Prostate gland (tissue), 2 donors: ENCODE measurements around the gene PLXNC1.

Experiments
- CTCF ChIP-seq, 4 experiments: fragments of 200-600 bp in 2 of 4; fragments of 450-650 bp in 2 of 4; sonication (generic) in 2 of 4; IDR thresholded peaks; 1 replicate in 3 of 4; 2 replicates in 1 of 4; pipeline ENCODE4 v1.5.1; 2016 to 2019; ENCODE audit warnings: antibody characterized with exemption in 4 of 4, mild to moderate bottlenecking in 2 of 4, moderate library complexity in 2 of 4
- POLR2AphosphoS5 ChIP-seq: sonication (generic); formaldehyde crosslinking; IDR thresholded peaks from one replicate; pipeline ENCODE4 v1.6.1; 2017; ENCODE audit warnings: antibody characterized with exemption

- no peak for TF ChIP-seq CTCF (IDR thresholded peaks at IDR 0.05)
- no peak for TF ChIP-seq POLR2AphosphoS5
These were observed 35.5 kb downstream of the PLXNC1 start for GRCh38 chr12:94183708-94184379.
